ENCODE results near the gene ZC3H10. TPM values are rescaled to one million over a fixed set of nuclear protein-coding genes. Genes with fewer than 3 reads are reported as not detected.

The ZC3H10 gene
- total and polyA plus RNA-seq, 2 experiments from 2014 or later = 2.7 to 5.4 TPM

DNA sequence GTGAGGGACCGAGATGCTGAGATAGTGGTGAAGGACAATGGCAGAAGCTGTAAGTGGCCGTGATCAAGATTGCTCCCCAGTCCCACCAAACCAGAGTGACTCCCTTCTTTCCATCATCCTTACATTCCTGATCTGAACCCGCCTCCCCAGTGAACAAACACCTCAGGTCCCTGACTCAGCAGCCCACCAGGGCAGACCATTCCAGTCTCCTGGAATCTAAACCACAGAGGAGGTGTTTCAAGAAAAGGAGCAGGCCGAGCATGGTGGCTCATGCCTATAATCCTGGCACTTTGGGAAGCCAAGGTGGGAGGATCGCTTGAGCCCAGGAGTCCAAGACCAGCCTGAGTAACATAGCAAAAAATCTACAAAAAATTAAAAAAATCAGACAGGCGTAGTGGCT lies 31.5 kb upstream of the ZC3H10 start:
- peaks cover 14% of the 10 kb centered on the region for H3K4me1 ChIP-seq (ENCODE audit: insufficient read depth)
- peaks cover 32% of the 10 kb centered on the region for H3K36me3 ChIP-seq (ENCODE audit: insufficient read depth)
- H3K4me1 Mint-ChIP-seq = peaks cover 23% of the 10 kb centered on the region
- H2AFZ ChIP-seq = no peak overlapping the region
- ATAC-seq (no peak), DNase-seq (ENCODE audit: low spot score) (no peak)
- H3K4me2 ChIP-seq = no peak overlapping the region
- peaks cover 77% of the 10 kb centered on the region for H3K36me3 Mint-ChIP-seq (ENCODE audit: low read depth)
- peaks cover 5% of the 10 kb centered on the region for H3K27me3 Mint-ChIP-seq (ENCODE audit: insufficient read depth, low read depth, poor library complexity)
- H3K79me2 ChIP-seq (replicated peaks; ENCODE audit: insufficient read depth) = peaks cover 22% of the 10 kb centered on the region
- no peak overlapping the region for H3K27ac ChIP-seq (ENCODE audit: low read depth)
- H3K27ac Mint-ChIP-seq = no peak overlapping the region
- no peaks in the 10 kb centered on the region for H3K9me3 Mint-ChIP-seq
- TF ChIP-seq, protein P1, sequence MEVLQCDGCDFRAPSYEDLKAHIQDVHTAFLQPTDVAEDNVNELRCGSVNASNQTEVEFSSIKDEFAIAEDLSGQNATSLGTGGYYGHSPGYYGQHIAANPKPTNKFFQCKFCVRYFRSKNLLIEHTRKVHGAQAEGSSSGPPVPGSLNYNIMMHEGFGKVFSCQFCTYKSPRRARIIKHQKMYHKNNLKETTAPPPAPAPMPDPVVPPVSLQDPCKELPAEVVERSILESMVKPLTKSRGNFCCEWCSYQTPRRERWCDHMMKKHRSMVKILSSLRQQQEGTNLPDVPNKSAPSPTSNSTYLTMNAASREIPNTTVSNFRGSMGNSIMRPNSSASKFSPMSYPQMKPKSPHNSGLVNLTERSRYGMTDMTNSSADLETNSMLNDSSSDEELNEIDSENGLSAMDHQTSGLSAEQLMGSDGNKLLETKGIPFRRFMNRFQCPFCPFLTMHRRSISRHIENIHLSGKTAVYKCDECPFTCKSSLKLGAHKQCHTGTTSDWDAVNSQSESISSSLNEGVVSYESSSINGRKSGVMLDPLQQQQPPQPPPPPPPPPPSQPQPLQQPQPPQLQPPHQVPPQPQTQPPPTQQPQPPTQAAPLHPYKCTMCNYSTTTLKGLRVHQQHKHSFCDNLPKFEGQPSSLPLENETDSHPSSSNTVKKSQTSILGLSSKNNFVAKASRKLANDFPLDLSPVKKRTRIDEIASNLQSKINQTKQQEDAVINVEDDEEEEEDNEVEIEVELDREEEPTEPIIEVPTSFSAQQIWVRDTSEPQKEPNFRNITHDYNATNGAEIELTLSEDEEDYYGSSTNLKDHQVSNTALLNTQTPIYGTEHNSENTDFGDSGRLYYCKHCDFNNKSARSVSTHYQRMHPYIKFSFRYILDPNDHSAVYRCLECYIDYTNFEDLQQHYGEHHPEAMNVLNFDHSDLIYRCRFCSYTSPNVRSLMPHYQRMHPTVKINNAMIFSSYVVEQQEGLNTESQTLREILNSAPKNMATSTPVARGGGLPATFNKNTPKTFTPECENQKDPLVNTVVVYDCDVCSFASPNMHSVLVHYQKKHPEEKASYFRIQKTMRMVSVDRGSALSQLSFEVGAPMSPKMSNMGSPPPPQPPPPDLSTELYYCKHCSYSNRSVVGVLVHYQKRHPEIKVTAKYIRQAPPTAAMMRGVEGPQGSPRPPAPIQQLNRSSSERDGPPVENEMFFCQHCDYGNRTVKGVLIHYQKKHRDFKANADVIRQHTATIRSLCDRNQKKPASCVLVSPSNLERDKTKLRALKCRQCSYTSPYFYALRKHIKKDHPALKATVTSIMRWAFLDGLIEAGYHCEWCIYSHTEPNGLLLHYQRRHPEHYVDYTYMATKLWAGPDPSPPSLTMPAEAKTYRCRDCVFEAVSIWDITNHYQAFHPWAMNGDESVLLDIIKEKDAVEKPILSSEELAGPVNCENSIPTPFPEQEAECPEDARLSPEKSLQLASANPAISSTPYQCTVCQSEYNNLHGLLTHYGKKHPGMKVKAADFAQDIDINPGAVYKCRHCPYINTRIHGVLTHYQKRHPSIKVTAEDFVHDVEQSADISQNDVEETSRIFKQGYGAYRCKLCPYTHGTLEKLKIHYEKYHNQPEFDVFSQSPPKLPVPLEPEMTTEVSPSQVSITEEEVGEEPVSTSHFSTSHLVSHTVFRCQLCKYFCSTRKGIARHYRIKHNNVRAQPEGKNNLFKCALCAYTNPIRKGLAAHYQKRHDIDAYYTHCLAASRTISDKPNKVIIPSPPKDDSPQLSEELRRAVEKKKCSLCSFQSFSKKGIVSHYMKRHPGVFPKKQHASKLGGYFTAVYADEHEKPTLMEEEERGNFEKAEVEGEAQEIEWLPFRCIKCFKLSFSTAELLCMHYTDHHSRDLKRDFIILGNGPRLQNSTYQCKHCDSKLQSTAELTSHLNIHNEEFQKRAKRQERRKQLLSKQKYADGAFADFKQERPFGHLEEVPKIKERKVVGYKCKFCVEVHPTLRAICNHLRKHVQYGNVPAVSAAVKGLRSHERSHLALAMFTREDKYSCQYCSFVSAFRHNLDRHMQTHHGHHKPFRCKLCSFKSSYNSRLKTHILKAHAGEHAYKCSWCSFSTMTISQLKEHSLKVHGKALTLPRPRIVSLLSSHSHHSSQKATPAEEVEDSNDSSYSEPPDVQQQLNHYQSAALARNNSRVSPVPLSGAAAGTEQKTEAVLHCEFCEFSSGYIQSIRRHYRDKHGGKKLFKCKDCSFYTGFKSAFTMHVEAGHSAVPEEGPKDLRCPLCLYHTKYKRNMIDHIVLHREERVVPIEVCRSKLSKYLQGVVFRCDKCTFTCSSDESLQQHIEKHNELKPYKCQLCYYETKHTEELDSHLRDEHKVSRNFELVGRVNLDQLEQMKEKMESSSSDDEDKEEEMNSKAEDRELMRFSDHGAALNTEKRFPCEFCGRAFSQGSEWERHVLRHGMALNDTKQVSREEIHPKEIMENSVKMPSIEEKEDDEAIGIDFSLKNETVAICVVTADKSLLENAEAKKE (CRISPR knock-in tag; IDR thresholded peaks at IDR 0.05) = no peak
- TF ChIP-seq POLR2AphosphoS5 (IDR thresholded peaks at IDR 0.05; ENCODE audit: low read depth) = no peak
- no peak for TF ChIP-seq STAT1 (IDR thresholded peaks at IDR 0.05; ENCODE audit: unreplicated experiment)
- TF ChIP-seq, protein P2, sequence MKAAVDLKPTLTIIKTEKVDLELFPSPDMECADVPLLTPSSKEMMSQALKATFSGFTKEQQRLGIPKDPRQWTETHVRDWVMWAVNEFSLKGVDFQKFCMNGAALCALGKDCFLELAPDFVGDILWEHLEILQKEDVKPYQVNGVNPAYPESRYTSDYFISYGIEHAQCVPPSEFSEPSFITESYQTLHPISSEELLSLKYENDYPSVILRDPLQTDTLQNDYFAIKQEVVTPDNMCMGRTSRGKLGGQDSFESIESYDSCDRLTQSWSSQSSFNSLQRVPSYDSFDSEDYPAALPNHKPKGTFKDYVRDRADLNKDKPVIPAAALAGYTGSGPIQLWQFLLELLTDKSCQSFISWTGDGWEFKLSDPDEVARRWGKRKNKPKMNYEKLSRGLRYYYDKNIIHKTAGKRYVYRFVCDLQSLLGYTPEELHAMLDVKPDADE (IDR thresholded peaks at IDR 0.05) = no peak
- TF ChIP-seq, protein P3, sequence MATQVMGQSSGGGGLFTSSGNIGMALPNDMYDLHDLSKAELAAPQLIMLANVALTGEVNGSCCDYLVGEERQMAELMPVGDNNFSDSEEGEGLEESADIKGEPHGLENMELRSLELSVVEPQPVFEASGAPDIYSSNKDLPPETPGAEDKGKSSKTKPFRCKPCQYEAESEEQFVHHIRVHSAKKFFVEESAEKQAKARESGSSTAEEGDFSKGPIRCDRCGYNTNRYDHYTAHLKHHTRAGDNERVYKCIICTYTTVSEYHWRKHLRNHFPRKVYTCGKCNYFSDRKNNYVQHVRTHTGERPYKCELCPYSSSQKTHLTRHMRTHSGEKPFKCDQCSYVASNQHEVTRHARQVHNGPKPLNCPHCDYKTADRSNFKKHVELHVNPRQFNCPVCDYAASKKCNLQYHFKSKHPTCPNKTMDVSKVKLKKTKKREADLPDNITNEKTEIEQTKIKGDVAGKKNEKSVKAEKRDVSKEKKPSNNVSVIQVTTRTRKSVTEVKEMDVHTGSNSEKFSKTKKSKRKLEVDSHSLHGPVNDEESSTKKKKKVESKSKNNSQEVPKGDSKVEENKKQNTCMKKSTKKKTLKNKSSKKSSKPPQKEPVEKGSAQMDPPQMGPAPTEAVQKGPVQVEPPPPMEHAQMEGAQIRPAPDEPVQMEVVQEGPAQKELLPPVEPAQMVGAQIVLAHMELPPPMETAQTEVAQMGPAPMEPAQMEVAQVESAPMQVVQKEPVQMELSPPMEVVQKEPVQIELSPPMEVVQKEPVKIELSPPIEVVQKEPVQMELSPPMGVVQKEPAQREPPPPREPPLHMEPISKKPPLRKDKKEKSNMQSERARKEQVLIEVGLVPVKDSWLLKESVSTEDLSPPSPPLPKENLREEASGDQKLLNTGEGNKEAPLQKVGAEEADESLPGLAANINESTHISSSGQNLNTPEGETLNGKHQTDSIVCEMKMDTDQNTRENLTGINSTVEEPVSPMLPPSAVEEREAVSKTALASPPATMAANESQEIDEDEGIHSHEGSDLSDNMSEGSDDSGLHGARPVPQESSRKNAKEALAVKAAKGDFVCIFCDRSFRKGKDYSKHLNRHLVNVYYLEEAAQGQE (IDR thresholded peaks at IDR 0.05; ENCODE audit: unreplicated experiment) = no peak
- no peak for TF ChIP-seq ZNF114 (CRISPR knock-in tag; IDR thresholded peaks at IDR 0.05)
- no peak overlapping the region for H3K4me3 Mint-ChIP-seq
- H3F3A ChIP-seq (replicated peaks; ENCODE audit: low read depth) = peaks cover 19% of the 10 kb centered on the region; the same call in 1 of the 2 replicates
- H3K9me2 ChIP-seq (ENCODE audit: insufficient read depth) = no peaks in the 10 kb centered on the region
- peaks cover 21% of the 10 kb centered on the region for H4K20me1 ChIP-seq (replicated peaks; ENCODE audit: insufficient read depth)
- H3K4me3 ChIP-seq = no peak overlapping the region
- no peaks in the 10 kb centered on the region for H3K27me3 ChIP-seq (ENCODE audit: insufficient read depth)
